Omental fat pad (tissue), 4 donors: Measurements from ENCODE around the gene ETDB. TPM values are rescaled to one million over a fixed set of nuclear protein-coding genes. Genes with fewer than 3 reads are reported as not detected.
"Not testable (repeated sequence)": the region's sequence is repeated elsewhere in the genome, so short reads cannot be mapped to it uniquely, and the experiment has no call there.

ENCODE experiments used
- ATAC-seq: fragments of 150-250 bp; one replicate; pipeline ENCODE4 v1.9.1; 2016; ENCODE audit warnings: mild to moderate bottlenecking, moderate library complexity; ENCODE audit not compliant: low FRiP score
- DNase-seq: peaks from one replicate; pipeline ENCODE4 v3.0.0-alpha.2; 2019; ENCODE audit warnings: low spot score
- CTCF ChIP-seq, 3 donors: fragments of 450-650 bp; IDR thresholded peaks; one replicate each; pipeline ENCODE4 v1.5.1; 2016 to 2017; ENCODE audit warnings: antibody characterized with exemption in 3 of 3, mild to moderate bottlenecking in 3 of 3, moderate library complexity in 2 of 3
- total RNA-seq, 4 donors: library from RNA; depleted of rRNA; stranded (reverse); fragments of >200 nt; gene quantifications; one replicate each; pipeline ENCODE4 v1.1.0, GENCODE V29; 2016

ETDB gene
- not detected for total RNA-seq

DNA sequence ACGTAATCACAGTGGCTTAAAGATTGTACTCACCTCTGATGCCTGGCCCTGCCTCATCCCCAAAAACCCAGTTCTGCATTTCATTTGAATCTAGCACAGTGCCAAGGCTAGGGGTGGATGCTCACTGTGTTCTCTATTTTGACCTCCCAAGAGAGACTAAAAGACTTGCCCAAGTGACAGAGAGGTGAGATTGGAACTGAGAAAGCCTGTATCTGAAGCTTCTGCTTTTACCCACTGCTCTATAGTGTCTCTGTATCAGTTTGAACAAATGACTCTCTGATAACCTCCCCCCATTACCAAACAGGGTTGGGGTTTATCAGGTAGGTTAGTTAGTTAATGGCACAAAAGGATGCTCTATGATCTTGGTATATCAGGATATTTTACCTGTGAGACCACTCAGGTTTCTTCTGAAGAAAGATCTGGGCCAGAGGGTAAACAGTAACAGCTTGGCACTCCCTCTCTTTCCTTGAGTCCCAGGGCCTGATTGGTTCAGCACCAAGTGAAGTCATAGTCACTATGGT is at the start of gene ETDB:
ETDB (minus strand) TSS at position 471 of the 521 bp plus-strand sequence. CDS start 1,265 bp downstream, outside the sequence.
- not testable (repeated sequence) for DNase-seq, ATAC-seq

DNA sequence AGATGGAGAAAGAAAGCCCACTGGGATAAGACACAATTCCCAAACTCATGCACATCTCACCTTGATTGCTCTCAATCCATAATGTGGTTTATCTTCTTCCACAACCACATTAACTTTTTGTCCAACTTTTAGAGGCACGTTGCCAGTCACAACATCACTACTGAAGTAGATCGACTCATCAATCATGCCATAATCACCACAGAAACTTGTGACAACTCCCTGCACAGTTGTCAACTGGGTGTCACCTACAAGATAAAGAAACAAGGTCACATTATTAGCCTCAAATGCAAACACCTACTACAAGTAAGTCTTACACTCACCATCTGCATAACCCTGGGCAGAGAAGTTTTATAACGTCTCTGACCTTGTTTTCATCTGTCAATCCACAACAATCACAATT is 49.2 kb upstream of the ETDB start:
- DNase-seq, ATAC-seq: not testable (repeated sequence)

GRCh38 chrX:135168486-135168885 is 48.2 kb upstream of the ETDB start:
- no peak for TF ChIP-seq CTCF (IDR thresholded peaks at IDR 0.05)
- ATAC-seq (no peak), DNase-seq (no peak)

DNA sequence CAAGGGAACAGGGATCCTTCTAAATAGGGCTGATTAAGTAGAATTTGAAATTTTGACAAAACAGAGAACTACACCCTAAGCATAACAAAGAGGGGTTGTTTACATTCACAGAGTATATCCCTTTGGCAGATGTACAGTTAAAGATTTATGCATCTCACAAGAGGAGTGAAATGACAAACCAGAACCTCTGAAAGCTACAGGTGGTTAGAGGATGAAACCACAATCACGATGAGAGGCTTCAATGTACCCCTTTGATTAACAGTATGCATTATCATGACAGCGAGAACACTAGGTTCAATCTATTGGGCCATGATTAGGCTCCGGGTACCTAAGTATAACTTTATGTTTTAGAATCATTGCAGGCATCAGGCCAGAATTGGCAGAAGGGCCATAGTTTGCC is 34.4 kb upstream of the ETDB start:
- not testable (repeated sequence) for DNase-seq, ATAC-seq

DNA sequence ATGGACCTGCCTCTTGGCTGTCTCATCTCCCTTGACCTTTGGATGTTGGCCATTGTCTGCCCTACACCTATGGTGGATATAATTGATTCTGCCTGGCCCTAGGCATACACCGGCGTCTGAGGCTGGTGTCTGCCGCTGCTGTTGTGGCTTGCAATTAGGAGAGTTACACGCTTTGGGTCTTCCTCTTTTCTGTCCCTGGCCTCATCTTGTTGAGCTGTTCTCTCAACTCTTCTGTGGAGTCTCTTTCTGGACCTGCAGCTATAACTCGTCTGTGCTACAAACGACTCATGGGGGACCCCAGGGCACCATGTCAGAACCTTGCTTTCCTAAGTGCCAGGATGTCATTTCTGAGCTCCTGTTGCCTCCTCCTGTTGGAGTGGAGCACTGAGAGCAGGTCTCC is 5.8 kb upstream of the ETDB start:
- ATAC-seq, DNase-seq: not testable (repeated sequence)

- not testable (repeated sequence) for DNase-seq, ATAC-seq
Measured at GRCh38 chrX:135116064-135116463, 4.3 kb downstream of the ETDB start.

GRCh38 chrX:135114392-135114791 is 5.9 kb downstream of the ETDB start:
- no peak for TF ChIP-seq CTCF (IDR thresholded peaks at IDR 0.05)
- DNase-seq (no peak), ATAC-seq (no peak)

- DNase-seq, result no peak
- no peak for ATAC-seq
- TF ChIP-seq CTCF (IDR thresholded peaks at IDR 0.05), result no peak
Measured at GRCh38 chrX:135112743-135113142, 7.6 kb downstream of the ETDB start.

DNA sequence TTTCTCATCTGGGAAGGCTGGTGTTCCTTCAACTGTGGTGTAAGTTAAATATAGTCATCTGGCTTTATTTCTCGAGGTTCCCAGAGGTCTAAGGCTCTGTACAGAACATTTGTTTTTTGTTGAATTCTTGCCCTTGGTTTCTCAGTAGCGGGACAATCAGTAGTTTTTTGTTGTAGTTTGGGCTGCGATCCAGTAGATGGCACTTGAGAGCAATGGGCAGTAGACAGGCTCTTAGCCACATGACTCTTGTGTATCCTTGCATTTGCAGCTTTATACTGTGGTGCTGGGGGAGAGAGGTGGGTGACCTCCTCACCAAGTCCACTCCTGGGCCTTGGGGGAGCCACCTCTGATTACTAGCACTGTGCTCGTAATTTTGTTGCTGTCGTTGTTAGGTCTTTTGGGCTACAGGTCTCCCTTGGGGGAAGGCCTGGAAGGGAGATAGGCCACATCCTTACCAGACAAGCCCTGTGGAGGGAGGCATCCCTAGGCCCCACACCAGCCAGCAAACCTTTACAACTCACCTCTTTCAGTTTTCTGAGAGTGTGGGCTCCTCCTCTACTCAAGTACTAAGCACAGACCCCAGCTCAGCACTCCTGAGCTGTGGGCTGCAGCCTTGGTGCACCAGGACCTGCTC is 8.1 kb downstream of the ETDB start:
- DNase-seq (no peak), ATAC-seq (no peak)
- no peak for TF ChIP-seq CTCF (IDR thresholded peaks at IDR 0.05)

DNA sequence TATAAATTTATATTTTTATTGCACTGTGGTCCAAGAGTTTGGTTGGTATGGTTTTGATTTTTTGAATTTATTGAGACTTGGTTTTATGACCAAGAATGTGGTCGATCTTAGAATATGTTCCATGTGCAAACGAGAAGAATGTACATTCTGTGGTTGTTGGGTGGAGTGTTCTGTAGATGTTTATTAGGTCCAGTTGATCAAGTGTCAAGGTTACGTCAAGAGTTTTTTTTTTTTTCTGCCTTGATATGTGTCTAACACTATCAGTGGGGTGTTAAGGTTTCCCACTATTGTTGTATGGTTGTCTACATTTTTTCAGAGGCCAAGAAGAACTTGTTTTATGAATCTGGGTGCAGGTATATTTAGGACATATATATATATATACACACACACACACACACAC is 10.8 kb downstream of the ETDB start:
- no peak for TF ChIP-seq CTCF (IDR thresholded peaks at IDR 0.05)
- DNase-seq (no peak), ATAC-seq (no peak)
